ENCODE results near the gene PDIA2. TPM values are rescaled to one million over a fixed set of nuclear protein-coding genes. Genes with fewer than 3 reads are reported as not detected.
"Not testable (repeated sequence)": the region's sequence is repeated elsewhere in the genome, so short reads cannot be mapped to it uniquely, and the experiment has no call there.

Gene PDIA2
- total and polyA plus RNA-seq, 8 donors, result 32.3 to 932 (median 118) TPM; not detected in 1

DNA sequence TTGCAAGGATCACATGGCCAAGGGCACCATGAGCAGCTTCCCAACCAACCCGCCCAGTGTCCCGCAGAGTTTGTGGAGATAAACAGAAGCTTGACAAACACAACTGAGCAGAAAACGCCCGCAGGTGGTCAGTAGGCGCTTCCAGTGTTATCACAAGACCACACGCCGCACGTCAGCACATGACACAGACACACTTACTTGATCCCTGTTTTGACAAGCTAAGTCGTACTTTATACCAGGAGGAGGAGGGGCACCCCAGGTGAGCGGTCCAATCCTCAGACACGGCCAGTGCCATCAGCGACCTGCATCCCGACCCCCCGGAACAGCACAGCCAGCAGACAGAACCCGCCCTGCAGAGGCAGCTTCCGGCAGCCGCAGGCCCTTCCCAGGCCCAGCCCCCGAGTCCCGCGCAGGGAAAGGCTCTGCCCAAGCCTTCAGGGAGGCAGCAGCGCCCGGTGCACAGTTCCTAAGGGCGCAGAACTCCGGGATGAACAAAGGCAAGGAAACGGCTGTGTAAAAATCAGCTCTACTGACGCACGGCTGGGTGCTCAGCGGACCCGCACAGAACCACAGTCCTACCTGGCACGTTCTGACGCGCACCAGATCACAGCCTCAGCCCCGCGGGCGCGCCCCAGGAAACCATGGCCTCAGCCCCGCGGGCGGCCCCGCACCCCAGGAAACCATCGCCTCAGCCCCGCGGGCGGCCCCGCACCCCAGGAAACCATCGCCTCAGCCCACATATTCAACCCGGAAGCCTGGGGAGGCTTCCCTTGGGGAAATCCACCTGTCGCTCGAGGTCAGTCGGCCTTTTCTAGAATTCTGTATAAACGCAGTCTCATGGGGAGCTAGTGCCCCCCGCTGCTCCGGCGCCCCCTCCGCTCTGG, 41.7 kb downstream of the PDIA2 start:
- Histone ChIP-seq H3K9me3 (no peaks in the 10 kb centered on the region), H3K4me1 (peaks cover 39 to 55% (median 53%) of the 10 kb centered on the region in 4 donors), H3K27ac (peak overlapping the region in 4 of 5 donors; percentile 5 to 88 (median 42)), H3K36me3 (peaks cover 0 to under 1% (median 0%) of the 10 kb centered on the region in 4 donors), H3K4me3 (peak overlapping the region in 3 of 4 donors; percentile 17 to 31 (median 24)), H3K27me3 (no peaks in the 10 kb centered on the region)
- DNase-seq, result peak in 1 of 2 donors; percentile 75
- 44 to 61% (median 51%) methylated on average over 39 to 55 of the region's 55 CpGs for WGBS, 5 donors
- intact Hi-C loops (cut with DNase I; ENCODE audit: low total_unique reads), result no loop called here
- no peak for TF ChIP-seq POLR2AphosphoS5 (IDR thresholded peaks at IDR 0.05)
- TF ChIP-seq, protein P1, sequence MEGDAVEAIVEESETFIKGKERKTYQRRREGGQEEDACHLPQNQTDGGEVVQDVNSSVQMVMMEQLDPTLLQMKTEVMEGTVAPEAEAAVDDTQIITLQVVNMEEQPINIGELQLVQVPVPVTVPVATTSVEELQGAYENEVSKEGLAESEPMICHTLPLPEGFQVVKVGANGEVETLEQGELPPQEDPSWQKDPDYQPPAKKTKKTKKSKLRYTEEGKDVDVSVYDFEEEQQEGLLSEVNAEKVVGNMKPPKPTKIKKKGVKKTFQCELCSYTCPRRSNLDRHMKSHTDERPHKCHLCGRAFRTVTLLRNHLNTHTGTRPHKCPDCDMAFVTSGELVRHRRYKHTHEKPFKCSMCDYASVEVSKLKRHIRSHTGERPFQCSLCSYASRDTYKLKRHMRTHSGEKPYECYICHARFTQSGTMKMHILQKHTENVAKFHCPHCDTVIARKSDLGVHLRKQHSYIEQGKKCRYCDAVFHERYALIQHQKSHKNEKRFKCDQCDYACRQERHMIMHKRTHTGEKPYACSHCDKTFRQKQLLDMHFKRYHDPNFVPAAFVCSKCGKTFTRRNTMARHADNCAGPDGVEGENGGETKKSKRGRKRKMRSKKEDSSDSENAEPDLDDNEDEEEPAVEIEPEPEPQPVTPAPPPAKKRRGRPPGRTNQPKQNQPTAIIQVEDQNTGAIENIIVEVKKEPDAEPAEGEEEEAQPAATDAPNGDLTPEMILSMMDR (IDR thresholded peaks at IDR 0.05), result no peak
- TF ChIP-seq POLR2A (IDR thresholded peaks at IDR 0.05), result no peak
- TF ChIP-seq EP300 (IDR thresholded peaks at IDR 0.05), result no peak

DNA sequence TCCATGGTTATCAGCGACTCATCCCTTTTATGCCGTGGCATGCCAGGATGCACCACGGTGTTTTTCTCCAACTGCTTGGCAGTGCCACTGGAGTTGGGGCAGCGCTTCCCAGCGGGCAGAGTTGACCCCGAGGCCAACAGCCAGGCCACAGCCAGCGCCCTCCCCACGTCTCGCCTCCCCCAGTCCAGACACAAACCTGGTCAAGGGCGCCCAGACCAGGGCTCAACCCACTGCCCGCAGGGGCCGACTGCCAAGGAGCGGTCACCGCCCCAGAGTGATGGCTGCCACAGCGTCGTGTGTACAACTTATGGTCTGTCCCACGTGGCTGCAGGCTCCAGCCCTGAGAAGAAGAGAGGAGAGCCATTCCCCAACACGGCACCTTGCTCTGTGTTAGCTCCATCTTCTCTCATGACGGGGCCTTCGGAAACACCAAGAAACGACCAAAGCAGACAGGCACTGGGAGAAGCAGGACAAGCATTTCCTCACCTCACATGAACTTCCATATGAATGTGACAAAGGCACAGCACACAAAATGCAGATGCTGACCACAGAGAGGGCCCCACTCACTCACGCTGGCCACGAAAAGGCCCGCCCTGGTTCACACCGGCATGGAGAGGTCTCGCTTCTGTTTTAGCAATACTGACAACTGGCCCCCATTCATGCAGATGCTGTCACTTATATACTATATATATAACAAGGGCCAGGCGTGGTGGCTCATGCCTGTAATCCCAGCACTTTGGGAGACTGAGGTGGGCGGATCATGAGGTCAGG, 42.6 kb downstream of the PDIA2 start:
- Histone ChIP-seq H3K36me3 (no peaks in the 10 kb centered on the region), H3K27ac (peak overlapping the region in 4 of 5 donors; percentile 35 to 89 (median 86)), H3K27me3 (no peaks in the 10 kb centered on the region), H3K9me3 (no peaks in the 10 kb centered on the region), H3K4me1 (peaks cover 39 to 62% (median 53%) of the 10 kb centered on the region in 4 donors), H3K4me3 (peak overlapping the region in 2 of 4 donors; percentile 24 to 31)
- intact Hi-C loops (cut with DNase I; ENCODE audit: low total_unique reads), result no loop called here
- TF ChIP-seq POLR2AphosphoS5 (IDR thresholded peaks at IDR 0.05) (no peak), EP300 (IDR thresholded peaks at IDR 0.05) (no peak), POLR2A (IDR thresholded peaks at IDR 0.05) (no peak)
- TF ChIP-seq, protein P1 (IDR thresholded peaks at IDR 0.05), result no peak
- no peak for DNase-seq
- 86 to 97% (median 89%) methylated on average over 14 to 28 of the region's 28 CpGs for WGBS, 5 donors

DNA sequence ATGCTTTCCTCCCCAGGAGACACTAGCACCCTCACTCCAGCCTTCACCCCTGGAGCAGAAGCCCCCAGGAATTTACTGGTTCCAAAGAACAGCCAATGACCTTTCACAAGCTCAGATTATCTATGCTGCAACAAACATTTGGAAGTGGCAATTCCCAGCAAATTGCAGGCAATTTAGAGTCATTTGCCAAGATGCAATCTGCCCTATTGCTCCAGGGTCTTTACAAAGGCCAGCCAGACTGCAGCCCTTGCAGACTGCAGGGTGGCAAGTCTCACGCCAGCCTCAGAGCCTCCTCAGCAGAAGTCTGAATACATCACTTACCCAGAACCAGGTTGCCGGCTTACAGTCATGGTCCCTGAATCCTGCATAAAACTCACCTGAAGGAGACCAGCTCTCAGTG, 47.8 kb downstream of the PDIA2 start:
- Histone ChIP-seq H3K27me3 (no peaks in the 10 kb centered on the region), H3K27ac (no peak overlapping the region), H3K9me3 (no peaks in the 10 kb centered on the region), H3K4me3 (no peak overlapping the region), H3K36me3 (no peaks in the 10 kb centered on the region), H3K4me1 (peaks cover 25 to 57% (median 43%) of the 10 kb centered on the region in 4 donors)
- DNase-seq, result no peak
- WGBS, 5 donors, result 79 to 86% (median 83%) methylated on average over 2 of the region's 2 CpGs
- TF ChIP-seq POLR2A (IDR thresholded peaks at IDR 0.05), result no peak
- no peak for TF ChIP-seq POLR2AphosphoS5 (IDR thresholded peaks at IDR 0.05)
- TF ChIP-seq, protein P1 (IDR thresholded peaks at IDR 0.05), result no peak
- TF ChIP-seq EP300 (IDR thresholded peaks at IDR 0.05), result no peak
- intact Hi-C loops (cut with DNase I; ENCODE audit: low total_unique reads), result no loop called here

- H3K27me3 ChIP-seq; intact Hi-C loops (cut with DNase I; ENCODE audit: low total_unique reads); H3K27ac ChIP-seq; H3K4me3 ChIP-seq; H3K36me3 ChIP-seq; H3K9me3 ChIP-seq: not testable (repeated sequence)
- peaks cover 24 to 57% (median 39%) of the 10 kb centered on the region in 4 donors for H3K4me1 ChIP-seq
- DNase-seq, result peak in 1 of 2 donors; percentile 40
- WGBS, 5 donors, result 27 to 55% (median 33%) methylated on average over 6 of the region's 6 CpGs
These were observed 48.3 kb downstream of the PDIA2 start for GRCh38 chr16:331181-331814.
